Osteocyte (in vitro differentiated cells): ENCODE measurements around the gene NLGN3. TPM values are rescaled to one million over a fixed set of nuclear protein-coding genes. Genes with fewer than 3 reads are reported as not detected.

ENCODE experiments used
- DNase-seq: peaks from one replicate; pipeline ENCODE4 v3.0.0; 2021; ENCODE audit warnings: mixed read lengths; ENCODE audit not compliant: unreplicated experiment; ENCODE audit errors: extremely low spot score
- H3K27ac Mint-ChIP-seq: one replicate; pipeline ENCODE4 v1.8.0; 2021; ENCODE audit warnings: mild to moderate bottlenecking, mixed read lengths; ENCODE audit not compliant: unreplicated experiment
- H3K27me3 Mint-ChIP-seq: one replicate; pipeline ENCODE4 v1.8.0; 2021; ENCODE audit warnings: mixed read lengths; ENCODE audit not compliant: unreplicated experiment
- H3K36me3 Mint-ChIP-seq: one replicate; pipeline ENCODE4 v1.8.0; 2021; ENCODE audit warnings: mixed read lengths; ENCODE audit not compliant: unreplicated experiment
- H3K4me1 Mint-ChIP-seq: one replicate; pipeline ENCODE4 v1.8.0; 2021; ENCODE audit warnings: mixed read lengths; ENCODE audit not compliant: unreplicated experiment
- H3K4me3 Mint-ChIP-seq: one replicate; pipeline ENCODE4 v1.8.0; 2021; ENCODE audit warnings: mild to moderate bottlenecking, moderate library complexity, mixed read lengths; ENCODE audit not compliant: unreplicated experiment
- H3K9me3 Mint-ChIP-seq: one replicate; pipeline ENCODE4 v1.8.0; 2021; ENCODE audit warnings: mixed read lengths; ENCODE audit not compliant: unreplicated experiment
- total RNA-seq: library from RNA; stranded (reverse); gene quantifications from 2 replicates; pipeline ENCODE4 v1.2.1, GENCODE V29; 2021
- TF ChIP-seq, protein P1 (sequence below): fragments of 200-600 bp; sonication (generic); IDR thresholded peaks from 2 replicates; pipeline ENCODE4 v1.5.0; 2021; ENCODE audit warnings: antibody characterized with exemption, mild to moderate bottlenecking, moderate library complexity

NLGN3 gene
- total RNA-seq, 1 donor from 2014 or later, result 0.51 TPM

GRCh38 chrX:71210816-71211215 lies 66.2 kb downstream of the NLGN3 start:
- no peak overlapping the region for H3K4me3 Mint-ChIP-seq
- H3K4me1 Mint-ChIP-seq, result no peaks in the 10 kb centered on the region
- no peaks in the 10 kb centered on the region for H3K9me3 Mint-ChIP-seq
- TF ChIP-seq, protein P1, sequence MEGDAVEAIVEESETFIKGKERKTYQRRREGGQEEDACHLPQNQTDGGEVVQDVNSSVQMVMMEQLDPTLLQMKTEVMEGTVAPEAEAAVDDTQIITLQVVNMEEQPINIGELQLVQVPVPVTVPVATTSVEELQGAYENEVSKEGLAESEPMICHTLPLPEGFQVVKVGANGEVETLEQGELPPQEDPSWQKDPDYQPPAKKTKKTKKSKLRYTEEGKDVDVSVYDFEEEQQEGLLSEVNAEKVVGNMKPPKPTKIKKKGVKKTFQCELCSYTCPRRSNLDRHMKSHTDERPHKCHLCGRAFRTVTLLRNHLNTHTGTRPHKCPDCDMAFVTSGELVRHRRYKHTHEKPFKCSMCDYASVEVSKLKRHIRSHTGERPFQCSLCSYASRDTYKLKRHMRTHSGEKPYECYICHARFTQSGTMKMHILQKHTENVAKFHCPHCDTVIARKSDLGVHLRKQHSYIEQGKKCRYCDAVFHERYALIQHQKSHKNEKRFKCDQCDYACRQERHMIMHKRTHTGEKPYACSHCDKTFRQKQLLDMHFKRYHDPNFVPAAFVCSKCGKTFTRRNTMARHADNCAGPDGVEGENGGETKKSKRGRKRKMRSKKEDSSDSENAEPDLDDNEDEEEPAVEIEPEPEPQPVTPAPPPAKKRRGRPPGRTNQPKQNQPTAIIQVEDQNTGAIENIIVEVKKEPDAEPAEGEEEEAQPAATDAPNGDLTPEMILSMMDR, result no peak
- no peak for DNase-seq
- H3K27me3 Mint-ChIP-seq, result no peaks in the 10 kb centered on the region
- no peaks in the 10 kb centered on the region for H3K36me3 Mint-ChIP-seq
- H3K27ac Mint-ChIP-seq, result no peak overlapping the region

DNA sequence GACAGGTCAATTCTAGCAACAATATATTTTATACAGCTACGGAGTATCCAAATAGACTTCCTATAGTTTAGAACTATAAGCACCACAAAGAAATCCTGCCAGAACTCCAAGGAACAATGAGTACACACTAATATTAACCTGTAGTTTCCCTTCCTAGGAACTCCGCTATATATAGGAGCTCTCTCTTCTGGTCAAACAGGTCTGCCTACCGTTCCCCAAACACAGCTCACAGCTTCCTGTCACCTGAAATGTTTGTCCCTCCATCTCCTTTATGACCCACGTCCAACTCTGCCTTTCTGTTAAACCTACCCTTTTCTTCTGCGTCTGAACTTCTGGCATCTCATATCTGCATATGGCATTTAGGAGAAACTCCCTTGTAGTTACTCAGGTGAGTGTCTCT lies 67.9 kb downstream of the NLGN3 start:
- H3K9me3 Mint-ChIP-seq, result no peaks in the 10 kb centered on the region
- H3K27me3 Mint-ChIP-seq, result no peaks in the 10 kb centered on the region
- no peaks in the 10 kb centered on the region for H3K4me1 Mint-ChIP-seq
- no peak overlapping the region for H3K4me3 Mint-ChIP-seq
- no peak for DNase-seq
- TF ChIP-seq, protein P1, result no peak
- H3K36me3 Mint-ChIP-seq, result no peaks in the 10 kb centered on the region
- no peak overlapping the region for H3K27ac Mint-ChIP-seq

- H3K4me3 Mint-ChIP-seq, result no peak overlapping the region
Measured at GRCh38 chrX:71214152-71214551, 69.5 kb downstream of the NLGN3 start.

GRCh38 chrX:71214604-71215337 lies 70.1 kb downstream of the NLGN3 start:
- H3K4me3 Mint-ChIP-seq, result no peak overlapping the region
- H3K27me3 Mint-ChIP-seq, result no peaks in the 10 kb centered on the region
- DNase-seq, result no peak
- no peak overlapping the region for H3K27ac Mint-ChIP-seq
- TF ChIP-seq, protein P1, result no peak
- H3K9me3 Mint-ChIP-seq, result no peaks in the 10 kb centered on the region
- no peaks in the 10 kb centered on the region for H3K36me3 Mint-ChIP-seq
- H3K4me1 Mint-ChIP-seq, result no peaks in the 10 kb centered on the region

More at GRCh38 chrX:71214152-71214551, 69.5 kb downstream of the NLGN3 start:
- Mint-ChIP-seq H3K36me3 (no peaks in the 10 kb centered on the region), H3K27me3 (no peaks in the 10 kb centered on the region), H3K27ac (no peak overlapping the region), H3K9me3 (no peaks in the 10 kb centered on the region), H3K4me1 (no peaks in the 10 kb centered on the region)
- TF ChIP-seq, protein P1, result no peak
- no peak for DNase-seq

- DNase-seq, result no peak
- no peaks in the 10 kb centered on the region for H3K9me3 Mint-ChIP-seq
- no peaks in the 10 kb centered on the region for H3K36me3 Mint-ChIP-seq
- H3K4me3 Mint-ChIP-seq, result no peak overlapping the region
- no peaks in the 10 kb centered on the region for H3K27me3 Mint-ChIP-seq
- TF ChIP-seq, protein P1, result no peak
- no peaks in the 10 kb centered on the region for H3K4me1 Mint-ChIP-seq
- no peak overlapping the region for H3K27ac Mint-ChIP-seq
Measured at GRCh38 chrX:71215338-71215912, 70.8 kb downstream of the NLGN3 start.
